Measurements from ENCODE around the gene DPY19L1. TPM values are rescaled to one million over a fixed set of nuclear protein-coding genes. Genes with fewer than 3 reads are reported as not detected.

Gene DPY19L1
- total and polyA plus RNA-seq, 8 donors, result 2.0 to 28.7 (median 5.0) TPM

Small RNA genes within 50 kb of the gene (small RNA-seq; reads per million reads assigned to genes)
- gene MIR548N, result 0 to 0.15 (median 0) reads per million in 4 donors
- gene RF00322, result 0 reads per million in 4 donors

Other genes starting within 250 kb of the DPY19L1 start
- not detected for gene TBX20, start 216.6 kb upstream of the DPY19L1 start, total RNA-seq
- gene TBX20, start 216.6 kb upstream of the DPY19L1 start, polyA plus RNA-seq, result not detected